COR-L47 (cell line): ENCODE measurements around the gene GDI1.
"Not testable (repeated sequence)": the region's sequence is repeated elsewhere in the genome, so short reads cannot be mapped to it uniquely, and the experiment has no call there.

Experiments
- DNase-seq: peaks from one replicate; lab custom pipeline; 2025; lab: John Stamatoyannopoulos, UW

The GDI1 gene

DNA sequence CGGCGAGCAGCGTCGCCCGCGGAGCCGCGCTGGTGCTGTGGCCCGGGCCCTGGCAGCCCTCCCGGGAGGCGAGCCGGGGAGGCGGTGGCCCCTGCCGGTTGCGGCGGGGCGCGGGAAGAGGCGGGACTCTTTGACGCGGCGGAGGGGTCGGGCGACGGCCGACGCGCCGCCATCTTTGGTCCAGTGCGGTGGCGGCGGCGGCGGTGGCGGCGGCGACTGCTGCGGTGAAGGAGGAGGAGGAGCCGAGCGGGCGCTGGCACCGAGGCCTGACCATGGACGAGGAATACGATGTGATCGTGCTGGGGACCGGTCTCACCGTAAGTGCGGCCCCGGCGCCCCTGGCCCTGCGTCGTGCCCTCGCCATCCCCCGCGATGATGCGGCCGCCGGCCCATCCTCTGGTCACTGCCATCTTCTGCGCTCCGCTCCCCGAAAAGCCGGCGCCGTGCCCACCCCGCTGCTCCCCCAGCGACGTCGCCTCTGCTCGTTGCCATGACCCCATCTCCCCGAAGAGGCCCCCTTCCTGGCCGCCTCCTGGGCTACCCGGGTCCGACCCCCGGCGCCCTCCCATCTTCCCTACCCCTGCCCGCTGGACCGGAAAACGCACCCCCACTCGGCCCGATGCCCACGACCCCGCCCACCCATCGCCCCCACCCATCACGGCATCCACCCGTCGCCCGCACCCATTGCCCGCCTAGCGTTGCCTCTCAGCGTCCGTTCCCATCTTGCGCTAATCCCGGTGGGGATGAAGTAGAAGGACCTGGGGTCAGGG is at the start of gene GDI1:
Gene GDI1, plus strand, starts transcription at position 172 of the 770 bp plus-strand sequence. Its CDS starts 101 bp downstream, at position 273.
- peak; percentile 50 for DNase-seq

DNA sequence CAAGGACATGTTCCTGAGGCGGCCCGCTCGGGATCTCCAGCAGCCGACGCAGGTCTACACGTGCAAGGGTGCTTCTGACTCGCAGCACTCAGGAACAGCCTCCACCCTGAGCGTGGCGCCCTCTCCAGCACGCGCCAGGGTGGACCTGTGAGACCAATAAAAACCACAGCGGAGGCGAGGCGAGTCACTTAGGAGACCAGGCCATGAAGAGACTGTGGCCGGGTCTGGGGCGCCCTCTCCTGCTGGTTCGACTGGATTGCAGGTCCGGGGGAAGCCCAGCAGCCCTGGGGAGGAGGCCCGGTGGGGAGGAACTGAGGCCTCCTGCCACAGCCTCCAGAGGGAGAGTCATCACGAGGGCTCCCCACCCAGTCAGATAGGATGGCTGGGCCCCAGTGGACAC is 48.9 kb upstream of the GDI1 start:
- DNase-seq = not testable (repeated sequence)

DNA sequence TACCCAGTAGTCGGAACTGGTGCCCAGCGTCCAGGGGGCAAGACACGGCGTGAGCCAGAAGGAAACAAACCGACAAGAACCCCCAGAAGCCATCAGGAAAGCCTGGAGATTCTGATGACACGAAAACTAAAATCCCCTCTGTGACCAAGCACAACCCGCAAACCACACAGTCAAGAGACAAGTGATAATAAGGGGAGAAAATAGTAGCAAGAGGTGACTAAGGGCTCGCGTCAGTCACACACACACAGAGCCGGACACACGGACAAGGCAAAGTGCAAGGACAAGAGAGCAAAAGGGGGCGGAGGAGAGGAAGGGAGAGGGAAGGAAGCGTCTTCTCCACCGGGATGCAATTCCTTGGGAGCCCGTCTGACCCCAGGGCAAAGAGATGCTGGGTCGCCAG is 48.3 kb upstream of the GDI1 start:
- not testable (repeated sequence) for DNase-seq

DNA sequence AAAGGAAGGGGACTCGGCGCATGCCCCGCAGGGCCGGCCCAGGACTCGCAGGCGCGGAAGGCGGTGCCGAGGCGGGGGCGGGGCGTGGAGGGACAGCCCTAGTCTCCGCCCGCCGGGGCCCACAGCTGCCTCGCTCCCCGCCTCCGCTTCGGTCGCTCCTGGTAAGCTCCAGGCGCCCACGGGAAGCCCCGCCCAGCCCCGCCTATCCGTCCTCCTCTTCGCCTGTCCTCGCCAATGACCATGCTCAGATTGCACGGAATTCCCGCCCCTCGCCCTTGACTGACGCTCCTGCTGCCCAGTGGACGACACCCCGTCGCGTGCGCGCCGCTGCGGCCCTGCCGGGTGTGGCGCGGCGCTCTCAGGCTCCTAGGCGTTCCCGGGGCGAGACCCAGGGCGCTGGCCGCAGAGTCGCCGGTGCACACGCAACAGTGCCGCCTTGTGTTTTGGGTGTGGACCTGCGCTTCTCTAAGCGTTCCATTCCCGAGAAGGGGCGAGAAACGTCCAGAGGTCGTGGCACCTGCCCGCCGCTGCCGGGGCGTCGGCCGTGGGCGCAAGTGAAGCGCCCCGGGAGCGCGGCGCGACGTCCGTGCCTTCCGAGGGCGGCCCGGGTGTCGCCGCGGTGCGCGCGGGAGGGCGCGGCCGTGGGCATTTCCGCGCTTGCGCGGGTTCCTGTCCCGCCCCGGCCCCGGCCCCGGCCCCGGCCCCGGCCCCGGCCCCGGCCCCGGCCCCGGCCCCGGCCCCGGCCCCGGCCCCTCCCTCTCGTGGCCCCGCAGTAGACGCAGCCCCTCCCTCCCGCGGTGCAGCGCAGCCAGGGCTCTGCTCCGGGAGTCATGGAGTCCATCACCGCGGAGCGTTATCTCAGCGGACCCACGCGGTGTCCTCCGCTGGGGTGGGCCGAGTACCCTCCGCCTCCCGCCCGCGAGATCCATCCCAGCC is 46.9 kb upstream of the GDI1 start:
- not testable (repeated sequence) for DNase-seq

DNA sequence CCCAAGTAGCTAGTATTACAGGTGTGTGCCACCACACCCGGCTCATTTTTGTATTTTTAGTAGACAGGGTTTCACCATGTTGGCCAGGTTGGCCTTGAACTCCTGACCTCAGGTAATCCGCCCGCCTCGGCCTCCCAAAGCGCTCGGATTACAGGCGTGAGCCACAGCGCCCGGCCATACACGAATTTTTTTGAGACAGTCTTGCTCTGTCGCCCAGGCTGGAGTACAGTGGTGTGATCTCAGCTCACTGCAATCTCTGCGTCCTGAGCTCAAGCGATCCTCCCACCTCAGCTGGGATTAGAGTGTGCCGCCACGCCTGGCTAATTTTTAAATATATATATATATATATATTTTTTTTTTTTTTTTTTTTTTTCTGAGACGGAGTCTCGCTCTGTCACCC is 40.6 kb upstream of the GDI1 start:
- DNase-seq = not testable (repeated sequence)

DNA sequence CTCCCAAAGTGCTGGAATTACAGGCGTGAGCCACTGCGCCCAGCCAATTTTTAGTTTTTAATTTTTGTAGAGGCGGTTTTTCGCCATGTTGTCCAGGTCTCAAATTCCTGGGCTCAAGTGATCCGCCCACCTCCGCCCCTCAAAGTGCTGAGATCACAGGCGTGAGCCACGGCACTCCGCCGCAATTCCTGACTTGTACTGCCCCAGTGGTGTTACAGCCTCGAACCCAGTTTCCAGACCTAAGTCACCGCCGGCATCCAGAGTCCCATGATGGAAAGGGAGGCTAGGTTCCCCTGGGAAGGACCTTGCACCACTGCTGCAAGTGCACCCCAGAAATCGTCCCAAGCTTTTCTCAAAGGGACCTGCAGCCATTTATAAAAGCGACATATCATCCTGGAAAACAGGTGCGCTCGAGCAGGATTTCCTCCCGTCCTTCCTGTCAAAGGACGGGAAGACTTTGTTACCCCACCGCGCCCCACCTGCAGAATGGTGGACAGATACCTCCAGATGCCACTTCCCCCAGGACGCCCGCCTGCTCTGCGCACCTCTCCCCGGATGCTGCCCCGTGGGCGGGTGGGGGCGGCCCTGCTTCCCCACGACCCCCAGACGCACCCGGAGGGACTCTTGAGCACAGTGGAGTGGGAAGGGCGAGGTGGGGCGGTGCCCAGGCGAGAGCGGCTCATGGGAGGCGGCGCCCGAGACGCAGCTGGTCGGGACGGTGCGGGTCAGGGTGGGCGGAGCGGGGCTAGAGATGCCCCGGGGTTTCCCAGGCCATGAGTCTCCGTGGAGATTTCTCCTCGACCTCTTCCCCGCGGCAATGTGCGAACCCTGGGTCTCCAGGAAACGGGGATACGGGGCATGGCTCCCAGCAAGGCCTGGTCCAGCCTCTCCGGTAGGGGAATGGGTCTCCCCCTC is 39.7 kb upstream of the GDI1 start:
- DNase-seq = peak; percentile 35

DNA sequence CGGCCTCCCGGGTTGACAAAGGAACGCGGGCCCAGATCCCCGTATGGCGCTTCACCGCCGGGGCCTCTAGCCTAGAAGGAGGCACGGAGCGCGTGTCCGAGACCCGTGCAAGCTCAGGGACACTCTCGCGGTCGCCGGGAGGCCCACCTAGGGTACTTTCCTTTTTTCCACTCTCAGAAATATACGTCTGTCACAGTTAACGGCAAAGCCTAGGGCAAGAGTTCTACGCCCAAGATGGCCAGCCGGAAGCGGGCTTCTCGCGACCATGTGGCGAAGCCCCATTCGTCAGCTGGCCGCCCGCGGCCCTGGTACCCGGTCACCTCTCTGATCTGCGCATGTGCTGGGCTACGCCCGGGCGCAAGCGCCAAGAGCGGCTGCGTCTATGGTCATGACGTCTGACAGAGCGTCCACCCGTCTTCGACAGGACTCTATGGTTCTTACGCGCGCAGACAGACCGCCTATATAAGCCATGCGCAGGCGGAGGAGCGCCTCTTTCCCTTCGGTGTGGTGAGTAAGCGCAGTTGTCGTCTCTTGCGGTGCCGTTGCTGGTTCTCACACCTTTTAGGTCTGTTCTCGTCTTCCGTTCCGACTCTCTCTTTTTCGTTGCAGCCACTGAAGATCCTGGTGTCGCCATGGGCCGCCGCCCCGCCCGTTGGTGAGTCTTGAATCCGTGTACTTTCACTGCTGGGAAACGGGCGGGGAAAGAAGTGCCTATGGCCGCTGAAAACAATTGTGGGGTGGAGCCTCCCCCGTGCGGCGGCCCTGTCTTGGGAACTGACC is 38.9 kb upstream of the GDI1 start, which contains the start of gene RPL10:
Gene RPL10, plus strand, starts transcription at position 490 of the 780 bp plus-strand sequence. Its CDS starts 143 bp downstream, at position 633.
- peak; percentile 93 for DNase-seq

DNA sequence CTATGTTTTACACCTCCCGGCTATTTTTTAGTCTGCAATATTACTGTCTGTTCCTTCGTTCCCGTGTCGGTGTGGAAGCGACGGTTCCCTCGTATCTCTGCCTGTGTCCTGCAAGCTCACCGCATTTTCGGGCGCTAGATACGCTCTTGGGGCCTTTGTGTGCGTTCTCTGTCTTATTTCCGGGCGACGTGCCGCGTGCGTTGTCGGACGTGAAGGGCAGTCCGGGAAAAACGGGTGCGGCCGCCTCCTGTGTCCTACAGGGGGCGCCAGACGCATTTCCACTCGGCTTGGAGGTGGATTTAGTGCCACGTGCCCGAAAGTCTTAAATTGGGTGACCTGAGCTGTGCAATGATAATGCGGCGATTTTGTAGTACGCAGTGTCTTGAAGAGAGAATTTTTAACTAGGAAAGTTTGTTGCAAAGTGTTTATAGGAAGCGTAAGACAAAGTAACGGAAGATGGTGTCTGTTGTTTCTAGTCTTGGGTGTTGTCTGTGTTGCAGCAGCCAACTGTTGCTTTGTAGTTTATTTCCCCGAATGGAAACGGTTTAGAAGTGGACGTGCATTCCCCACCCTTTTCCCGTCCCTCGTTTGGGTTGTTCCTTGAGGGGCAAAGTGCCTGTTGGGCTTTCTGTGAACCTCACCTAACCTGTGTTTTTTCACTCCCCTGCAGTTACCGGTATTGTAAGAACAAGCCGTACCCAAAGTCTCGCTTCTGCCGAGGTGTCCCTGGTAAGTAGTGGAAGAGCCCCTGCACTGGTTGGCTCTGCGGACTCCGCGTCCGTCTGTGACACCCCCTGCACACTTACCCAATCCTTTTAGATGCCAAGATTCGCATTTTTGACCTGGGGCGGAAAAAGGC is 38.1 kb upstream of the GDI1 start:
- DNase-seq = peak; percentile 71

DNA sequence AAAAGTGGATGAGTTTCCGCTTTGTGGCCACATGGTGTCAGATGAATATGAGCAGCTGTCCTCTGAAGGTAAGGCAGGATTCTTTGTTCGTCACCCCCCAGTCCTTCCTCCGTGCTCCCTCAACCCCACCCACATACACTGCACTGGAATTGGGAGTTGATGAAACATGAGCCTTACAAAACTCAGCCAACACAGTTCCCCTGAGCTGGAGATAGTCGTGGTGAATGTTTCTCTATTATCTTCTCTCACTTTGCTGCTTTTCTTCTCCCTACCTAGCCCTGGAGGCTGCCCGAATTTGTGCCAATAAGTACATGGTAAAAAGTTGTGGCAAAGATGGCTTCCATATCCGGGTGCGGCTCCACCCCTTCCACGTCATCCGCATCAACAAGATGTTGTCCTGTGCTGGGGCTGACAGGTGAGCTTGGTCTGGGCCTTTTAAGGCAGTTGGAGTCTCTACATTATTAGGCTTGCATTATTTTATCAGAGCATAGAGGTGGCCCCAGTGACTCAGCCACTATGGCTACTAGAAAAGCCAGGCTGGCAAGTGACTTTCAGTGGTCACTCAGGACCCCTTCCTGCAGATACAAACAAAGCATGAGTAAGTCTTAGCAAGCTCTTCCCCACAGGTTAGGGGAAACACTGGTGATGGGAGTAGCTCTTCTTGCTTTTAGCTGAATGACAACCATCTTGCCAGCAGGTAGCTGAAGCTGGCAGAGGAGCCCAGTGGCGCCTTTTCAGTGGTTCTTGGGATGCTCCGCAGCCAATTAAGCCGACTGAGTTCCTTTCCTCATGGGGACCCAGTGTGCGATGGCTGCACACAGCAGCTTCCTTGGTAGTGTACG is 37.2 kb upstream of the GDI1 start:
- DNase-seq = no peak

DNA sequence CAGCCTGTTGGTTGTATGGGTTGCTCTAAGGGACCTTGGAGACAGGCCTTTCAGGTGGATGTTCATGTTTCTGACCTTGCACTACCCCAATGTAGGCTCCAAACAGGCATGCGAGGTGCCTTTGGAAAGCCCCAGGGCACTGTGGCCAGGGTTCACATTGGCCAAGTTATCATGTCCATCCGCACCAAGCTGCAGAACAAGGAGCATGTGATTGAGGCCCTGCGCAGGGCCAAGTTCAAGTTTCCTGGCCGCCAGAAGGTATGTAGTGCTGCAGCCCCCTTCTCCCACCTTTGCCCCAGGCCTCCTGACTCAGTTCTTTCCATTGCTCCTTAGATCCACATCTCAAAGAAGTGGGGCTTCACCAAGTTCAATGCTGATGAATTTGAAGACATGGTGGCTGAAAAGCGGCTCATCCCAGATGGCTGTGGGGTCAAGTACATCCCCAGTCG is 36.6 kb upstream of the GDI1 start:
- not testable (repeated sequence) for DNase-seq

DNA sequence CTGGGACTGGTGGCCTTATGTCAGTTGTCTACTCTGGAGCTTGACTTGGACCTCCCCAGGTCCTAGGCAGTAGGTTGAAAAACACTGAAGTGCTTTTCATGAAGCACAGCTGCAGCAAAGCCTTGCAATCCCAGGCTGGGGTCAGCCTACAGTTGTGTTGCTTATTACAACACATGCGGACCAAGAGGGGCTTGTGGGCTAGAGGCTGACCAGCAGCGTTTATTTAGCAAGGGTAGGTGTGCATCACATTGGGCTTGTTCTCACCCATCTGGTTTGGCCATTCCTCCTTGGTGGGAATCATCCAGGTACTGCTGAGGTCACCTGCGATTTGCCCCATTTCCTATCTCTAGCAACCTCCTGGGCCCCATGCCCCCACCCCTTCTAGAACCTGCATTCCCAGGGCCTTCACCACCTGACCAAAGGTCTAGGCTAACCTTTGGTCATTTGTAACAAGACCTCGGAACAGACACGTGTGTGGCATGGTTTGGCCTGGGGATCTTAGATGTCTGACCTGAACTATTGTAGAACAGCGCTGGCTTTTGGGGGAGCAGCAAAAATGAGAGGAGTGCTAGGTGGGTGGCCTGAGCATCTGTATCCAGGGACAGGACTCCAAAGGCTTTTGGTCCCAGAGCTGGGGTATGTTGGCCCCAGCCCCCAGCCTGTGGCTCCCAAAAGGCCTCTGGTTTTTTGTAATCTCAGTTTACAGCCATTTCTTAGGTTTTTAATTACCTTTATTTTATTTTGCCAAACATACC is 35.7 kb upstream of the GDI1 start:
- no peak for DNase-seq

DNA sequence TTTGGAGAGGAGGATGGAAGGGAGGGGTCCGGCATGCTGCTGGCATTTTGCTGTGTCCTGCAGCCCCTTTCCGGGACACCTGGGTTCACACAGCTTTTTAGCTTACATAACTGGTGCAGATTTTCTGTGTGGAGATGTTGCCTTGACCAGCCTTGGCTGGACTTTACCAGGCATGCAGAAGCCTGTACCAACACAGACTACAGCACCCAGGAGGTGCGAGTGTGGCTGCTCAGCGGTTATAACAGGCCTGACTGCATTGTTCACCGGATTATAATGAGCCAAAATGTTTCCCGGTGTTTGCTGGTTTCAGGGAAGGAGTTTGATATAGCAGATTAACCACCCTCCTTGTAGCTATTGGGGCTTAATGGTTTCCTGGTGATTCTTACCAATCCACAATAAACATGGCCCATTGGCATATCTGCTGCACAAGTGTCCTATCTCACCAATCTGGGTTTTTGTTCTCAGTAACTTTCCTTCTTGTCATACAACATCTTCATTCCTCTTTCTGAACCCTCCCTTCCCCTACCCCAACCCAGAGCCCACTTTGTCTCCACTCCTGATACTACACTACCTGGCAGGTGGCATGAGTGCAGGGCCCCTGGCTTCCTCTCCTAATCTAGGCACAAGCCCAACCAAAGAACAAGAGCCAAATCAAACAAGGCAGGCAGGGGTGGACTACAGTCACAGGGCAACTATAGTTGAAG is 34.9 kb upstream of the GDI1 start:
- no peak for DNase-seq

DNA sequence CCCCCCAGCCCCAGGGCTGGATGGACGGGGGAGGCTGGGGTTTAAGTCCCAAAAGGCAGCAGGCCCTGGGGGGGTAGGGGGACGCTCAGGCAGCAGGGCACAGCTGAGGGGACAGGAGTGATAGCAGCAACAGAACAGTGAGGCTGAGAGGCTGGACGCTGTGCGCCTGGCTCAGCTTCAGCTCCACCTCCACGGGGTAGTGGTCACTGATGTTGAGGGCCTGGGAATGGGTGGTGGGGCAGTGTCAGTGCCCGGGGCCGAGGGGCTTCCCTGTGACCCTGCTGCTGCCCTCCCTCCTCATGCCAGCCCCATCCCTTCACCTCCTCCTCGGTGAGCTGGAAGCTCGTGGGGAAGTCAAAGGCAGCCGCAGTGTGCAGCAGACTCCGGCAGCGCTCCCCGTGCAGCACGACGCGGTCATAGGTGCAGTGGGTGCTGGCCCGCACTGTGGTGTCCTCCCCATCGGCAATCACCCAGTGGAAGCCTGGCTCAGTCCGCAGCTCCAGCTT is 34.3 kb upstream of the GDI1 start:
- no peak for DNase-seq

DNA sequence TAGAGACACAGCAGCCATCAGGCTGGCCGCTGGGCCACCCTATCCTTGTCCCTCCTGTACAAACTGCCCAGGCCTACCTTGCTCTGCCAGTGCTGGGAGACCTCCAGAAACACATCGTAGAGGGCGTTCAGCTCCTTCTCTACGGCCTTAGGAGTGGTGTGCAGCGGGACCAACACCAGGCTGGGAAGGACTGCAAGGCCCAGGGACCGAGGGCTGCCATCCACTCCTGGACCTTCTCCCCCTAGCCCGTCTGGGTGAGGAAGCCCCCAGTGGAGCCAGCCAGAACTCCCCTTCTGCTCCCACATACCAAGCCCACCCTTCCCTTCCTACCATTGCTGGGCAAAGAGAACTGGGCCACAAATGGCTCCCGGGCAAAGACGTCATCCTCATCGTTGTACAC is 33.8 kb upstream of the GDI1 start:
- no peak for DNase-seq

DNA sequence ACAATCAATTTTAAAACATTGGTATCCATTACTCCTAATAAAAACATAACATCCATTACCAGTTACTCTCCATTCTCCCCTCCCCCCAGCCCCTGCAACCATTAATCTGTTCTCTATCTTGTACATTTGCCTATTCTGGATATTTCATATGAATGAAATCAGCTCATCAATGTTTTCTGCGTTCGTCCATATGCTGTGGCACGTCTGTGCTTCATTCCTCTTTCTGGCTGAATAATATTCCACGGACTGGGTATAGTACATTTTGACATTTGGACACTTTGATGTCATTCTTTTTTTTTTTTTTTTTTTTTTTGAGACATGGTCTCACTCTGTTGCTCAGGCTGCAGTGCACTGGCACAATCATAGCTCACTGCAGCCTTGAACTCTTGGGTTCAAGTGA is 33.1 kb upstream of the GDI1 start:
- DNase-seq = no peak

DNA sequence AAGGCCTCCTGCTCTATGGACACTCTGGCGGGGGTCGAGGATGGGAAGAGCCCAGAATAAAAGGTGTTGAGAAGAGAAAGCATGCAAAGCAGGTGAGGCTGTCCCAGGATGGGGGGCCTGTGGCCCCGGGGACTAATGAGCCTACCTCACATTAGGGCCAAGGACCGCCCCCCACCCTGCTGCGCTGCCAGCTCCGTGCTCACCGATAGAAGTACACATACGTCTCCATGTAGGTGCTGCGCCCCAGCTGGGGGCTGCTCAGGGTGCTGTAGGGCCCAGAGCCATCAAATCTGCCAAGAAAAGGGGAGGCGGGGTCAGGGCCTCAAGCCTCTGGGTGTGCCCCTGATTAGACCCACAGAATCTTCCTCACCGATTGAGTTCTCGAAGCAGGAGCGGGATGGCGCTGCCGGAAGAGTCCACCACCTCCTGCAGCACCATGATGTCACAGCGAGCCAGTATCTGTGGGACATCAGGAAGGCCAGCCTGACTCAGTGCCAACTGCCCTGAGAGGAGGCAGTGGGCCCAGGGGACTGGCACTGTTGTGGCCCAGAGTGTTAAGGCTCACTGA is 32.2 kb upstream of the GDI1 start:
- DNase-seq = no peak

DNA sequence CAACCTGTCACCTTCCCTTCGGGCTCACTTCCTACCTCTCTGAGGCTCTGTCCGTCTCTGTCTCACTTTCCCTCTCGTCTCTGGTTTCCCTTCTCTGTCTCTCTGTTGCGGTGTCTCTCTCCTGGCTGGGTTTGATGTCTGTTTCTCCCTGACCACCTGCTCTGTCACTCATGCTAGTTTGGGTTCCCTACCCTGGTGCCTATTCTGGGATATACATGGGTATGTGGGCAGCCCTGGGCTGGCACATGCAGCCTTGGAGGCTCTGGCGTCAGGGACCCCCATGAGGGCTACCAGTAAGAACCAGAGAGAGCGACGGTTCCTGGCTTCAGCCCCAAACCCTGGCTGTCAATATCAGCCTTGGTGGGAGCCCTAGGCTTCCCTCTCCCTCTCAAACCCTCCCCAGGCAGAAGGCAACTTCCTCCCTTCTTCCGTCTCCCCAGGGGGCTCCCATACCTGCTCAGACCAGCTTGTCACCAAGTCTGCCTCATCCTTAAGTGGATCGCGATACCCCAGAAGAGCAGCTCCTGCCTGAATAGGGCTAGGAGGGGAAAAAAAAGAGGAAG is 28.2 kb upstream of the GDI1 start:
- no peak for DNase-seq
